A549 treated with GW870086 at 1 μM for 4 hours (cell line): ENCODE results near the gene SPATC1L. TPM values are rescaled to one million over a fixed set of nuclear protein-coding genes. Genes with fewer than 3 reads are reported as not detected.

ENCODE experiments used
- total RNA-seq: library from RNA; stranded (reverse); fragments of 200-300 nt; extraction: Qiagen RNA extraction; gene quantifications from 5 replicates; pipeline ENCODE4 v1.2.3, GENCODE V29; 2022; ENCODE audit warnings: low read depth

Gene SPATC1L
- 0.15 to 0.34 TPM (median 0.22 TPM) in 4 of 5 replicates, not detected in the other for total RNA-seq

DNA sequence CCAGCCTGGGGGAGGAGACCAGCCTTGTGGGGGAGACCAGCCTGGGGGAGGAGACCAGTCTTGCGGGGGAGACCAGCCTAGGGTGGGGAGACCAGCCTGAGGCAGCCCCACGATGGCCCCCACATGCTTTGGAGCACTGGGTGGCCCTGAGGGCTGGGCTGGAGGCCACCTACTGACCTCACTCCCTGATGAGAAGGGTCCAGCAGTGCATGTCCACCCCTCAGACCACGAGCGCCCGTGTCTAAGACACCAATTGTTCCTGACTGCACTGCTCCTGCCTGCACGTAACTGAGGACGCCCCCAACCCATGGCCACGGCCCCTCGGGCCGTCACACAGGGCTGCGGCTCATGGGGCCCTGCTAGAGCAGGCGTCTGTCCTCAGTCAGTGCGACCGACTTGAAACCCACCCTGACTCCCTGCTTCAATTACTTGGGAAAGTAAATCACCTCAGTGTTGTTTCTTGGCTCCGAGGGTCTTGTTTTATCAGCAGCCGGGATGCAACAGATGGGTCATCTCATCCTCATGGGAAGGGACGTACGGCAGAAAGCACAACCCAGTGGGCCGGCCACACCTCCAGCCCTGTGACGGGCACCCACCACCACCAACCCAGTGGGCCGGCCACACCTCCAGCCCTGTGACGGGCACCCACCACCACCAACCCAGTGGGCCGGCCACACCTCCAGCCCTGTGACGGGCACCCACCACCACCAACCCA, at the start of gene SPATC1L:
SPATC1L (minus strand) TSS at position 550 of the 715 bp plus-strand sequence. CDS start 1,643 bp downstream, outside the sequence.

DNA sequence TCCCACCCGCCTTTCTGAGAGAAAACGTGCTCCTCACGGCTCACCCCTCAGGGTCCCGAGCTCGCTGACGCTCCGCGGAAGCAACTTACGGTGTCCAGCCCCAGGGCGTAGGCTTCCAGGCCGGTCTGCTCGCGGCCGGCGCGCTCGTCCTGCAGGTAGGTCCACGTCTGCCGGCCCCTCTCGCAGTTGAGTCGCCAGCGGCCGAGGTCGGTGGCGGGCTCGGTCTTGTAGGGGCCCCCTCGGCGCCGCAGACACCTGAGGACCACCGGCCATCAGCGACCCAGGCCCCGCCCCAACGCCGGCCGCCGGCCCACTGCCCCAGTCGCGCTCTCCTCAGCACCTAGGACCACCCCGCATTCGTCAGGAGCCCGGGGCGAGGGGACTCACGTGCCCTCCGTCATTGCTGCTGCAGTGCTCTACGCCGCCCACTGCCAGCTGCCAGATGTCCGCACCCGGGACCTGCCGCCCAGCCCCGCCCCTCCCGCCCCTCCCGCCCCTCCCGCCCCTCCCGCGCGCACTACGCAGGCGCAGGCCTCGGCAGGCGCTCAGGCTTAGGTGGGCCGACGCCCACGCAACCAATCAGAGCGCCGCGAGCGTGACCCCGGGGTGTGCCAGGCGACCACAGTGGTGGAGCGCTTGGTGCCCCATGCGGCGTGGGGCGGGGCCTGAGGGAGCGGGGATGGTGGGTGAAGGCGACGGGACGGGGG, 44.2 kb upstream of the SPATC1L start, which contains the start of gene LSS:
LSS (minus strand) TSS at position 430 of the 707 bp plus-strand sequence; CDS start at position 401, 29 bp downstream.

GRCh38 chr21:46155514-46156377, 28.5 kb downstream of the SPATC1L start, which contains the start of gene FTCD:
TSS of gene FTCD (minus strand) at chr21:46155579. CDS start at chr21:46155523, 56 bp downstream.

Other genes with a start within 250 kb of the SPATC1L start
- gene COL6A1, start 202.7 kb downstream of the SPATC1L start, total RNA-seq: 18.1 to 23.1 TPM (median 19.1 TPM) in 5 replicates
- 14.2 to 16.4 TPM (median 15.6 TPM) in 5 replicates for gene COL6A2, start 86.3 kb downstream of the SPATC1L start, total RNA-seq
- 0.09 TPM in 1 of 5 replicates, not detected in the others for gene FTCD, start 28.9 kb downstream of the SPATC1L start, total RNA-seq
- 11.1 to 15.6 TPM (median 14.3 TPM) in 5 replicates for gene LSS, start 44.3 kb upstream of the SPATC1L start, total RNA-seq
- 32.9 to 41.8 TPM (median 39.2 TPM) in 5 replicates for gene MCM3AP, start 101.2 kb upstream of the SPATC1L start, total RNA-seq
- 26.1 to 30.1 TPM (median 27.1 TPM) in 5 replicates for gene YBEY, start 101.9 kb upstream of the SPATC1L start, total RNA-seq
- gene C21orf58, start 139.4 kb upstream of the SPATC1L start, total RNA-seq: 3.5 to 4.6 TPM (median 4.2 TPM) in 5 replicates
- 12.3 to 13.8 TPM (median 13.1 TPM) in 5 replicates for gene PCNT, start 139.7 kb upstream of the SPATC1L start, total RNA-seq